ENCODE measurements around the gene MAP3K14. TPM values are rescaled to one million over a fixed set of nuclear protein-coding genes. Genes with fewer than 3 reads are reported as not detected.

The MAP3K14 gene
- total and polyA plus RNA-seq, 2 donors (not counting 1 experiment from before 2014, with no cell fraction given): 3.6 to 5.2 TPM

GRCh38 chr17:45246861-45247428, 69.9 kb downstream of the MAP3K14 start:
- no peaks in the 10 kb centered on the region for H4K20me1 ChIP-seq (ENCODE audit: control insufficient read depth, extremely low read depth, insufficient read depth, low read length)
- no peaks in the 10 kb centered on the region for H3K4me1 ChIP-seq (ENCODE audit: control insufficient read depth, extremely low read depth, insufficient read depth, low read length)
- DNase-seq (ENCODE audit: low read depth in 2 of 2): peak; percentile 15 to 23
- H3K9ac ChIP-seq (ENCODE audit: insufficient read depth, low read length): peak overlapping the region; percentile 58
- H3K4me2 ChIP-seq (ENCODE audit: extremely low read depth, insufficient read depth, low read length): peak overlapping the region; percentile 98
- H3K79me2 ChIP-seq (ENCODE audit: control insufficient read depth, insufficient read depth, low read length): no peaks in the 10 kb centered on the region
- H3K9me3 ChIP-seq (ENCODE audit: control insufficient read depth, insufficient read depth, low read depth, low read length): no peaks in the 10 kb centered on the region
- TF ChIP-seq CTCF (conservative IDR thresholded peaks at IDR 0.05 in 1 of 2, IDR thresholded peaks at IDR 0.05 in 1 of 2; ENCODE audit: low read depth in 1 of 2, low read length in 2 of 2) (peak; percentile 39 to 55), EZH2 (IDR thresholded peaks at IDR 0.05; ENCODE audit: low read length, missing control alignments) (no peak)
- H3K36me3 ChIP-seq (ENCODE audit: control insufficient read depth, insufficient read depth, low read length): no peaks in the 10 kb centered on the region
- peaks cover 2% of the 10 kb centered on the region for H3K27me3 ChIP-seq (ENCODE audit: control insufficient read depth, insufficient read depth, low read length)
- peak overlapping the region; percentile 65 for H2AFZ ChIP-seq (ENCODE audit: low read length)
- peak overlapping the region; percentile 39 to 57 (median 54) for H3K4me3 ChIP-seq (replicated peaks in 1 of 4; ENCODE audit: control extremely low read depth in 1 of 4, insufficient read depth in 1 of 4, low read depth in 3 of 4, low read length in 4 of 4)
- H3K27ac ChIP-seq (ENCODE audit: insufficient read depth, low read length): no peak overlapping the region

- Histone ChIP-seq H3K27ac (ENCODE audit: insufficient read depth, low read length) (no peak overlapping the region), H3K4me3 (replicated peaks in 1 of 4; ENCODE audit: control extremely low read depth in 1 of 4, insufficient read depth in 1 of 4, low read depth in 3 of 4, low read length in 4 of 4) (peak overlapping the region in 1 of 4 experiments; percentile 57)
These were observed 70.5 kb downstream of the MAP3K14 start for GRCh38 chr17:45246338-45246737.

More at GRCh38 chr17:45246338-45246737, 70.5 kb downstream of the MAP3K14 start:
- H3K9ac ChIP-seq (ENCODE audit: insufficient read depth, low read length): no peak overlapping the region
- H2AFZ ChIP-seq (ENCODE audit: low read length): no peak overlapping the region
- no peaks in the 10 kb centered on the region for H3K79me2 ChIP-seq (ENCODE audit: control insufficient read depth, insufficient read depth, low read length)
- TF ChIP-seq EZH2 (IDR thresholded peaks at IDR 0.05; ENCODE audit: low read length, missing control alignments) (no peak), CTCF (conservative IDR thresholded peaks at IDR 0.05 in 1 of 2, IDR thresholded peaks at IDR 0.05 in 1 of 2; ENCODE audit: low read depth in 1 of 2, low read length in 2 of 2) (no peak)
- no peaks in the 10 kb centered on the region for H3K36me3 ChIP-seq (ENCODE audit: control insufficient read depth, insufficient read depth, low read length)
- no peaks in the 10 kb centered on the region for H3K9me3 ChIP-seq (ENCODE audit: control insufficient read depth, insufficient read depth, low read depth, low read length)
- H3K4me2 ChIP-seq (ENCODE audit: extremely low read depth, insufficient read depth, low read length): peak overlapping the region; percentile 98
- H3K4me1 ChIP-seq (ENCODE audit: control insufficient read depth, extremely low read depth, insufficient read depth, low read length): no peaks in the 10 kb centered on the region
- H3K27me3 ChIP-seq (ENCODE audit: control insufficient read depth, insufficient read depth, low read length): peaks cover 2% of the 10 kb centered on the region
- no peaks in the 10 kb centered on the region for H4K20me1 ChIP-seq (ENCODE audit: control insufficient read depth, extremely low read depth, insufficient read depth, low read length)
- no peak for DNase-seq (ENCODE audit: low read depth in 2 of 2)
